ENCODE measurements around the gene HOXA2. TPM values are rescaled to one million over a fixed set of nuclear protein-coding genes. Genes with fewer than 3 reads are reported as not detected.
A peak's percentile ranks its signal among the peaks of the same experiment; 100 is the strongest.

Gene HOXA2
- total and polyA plus RNA-seq, 8 donors: 0.89 to 3.7 (median 1.2) TPM; not detected in 1

DNA sequence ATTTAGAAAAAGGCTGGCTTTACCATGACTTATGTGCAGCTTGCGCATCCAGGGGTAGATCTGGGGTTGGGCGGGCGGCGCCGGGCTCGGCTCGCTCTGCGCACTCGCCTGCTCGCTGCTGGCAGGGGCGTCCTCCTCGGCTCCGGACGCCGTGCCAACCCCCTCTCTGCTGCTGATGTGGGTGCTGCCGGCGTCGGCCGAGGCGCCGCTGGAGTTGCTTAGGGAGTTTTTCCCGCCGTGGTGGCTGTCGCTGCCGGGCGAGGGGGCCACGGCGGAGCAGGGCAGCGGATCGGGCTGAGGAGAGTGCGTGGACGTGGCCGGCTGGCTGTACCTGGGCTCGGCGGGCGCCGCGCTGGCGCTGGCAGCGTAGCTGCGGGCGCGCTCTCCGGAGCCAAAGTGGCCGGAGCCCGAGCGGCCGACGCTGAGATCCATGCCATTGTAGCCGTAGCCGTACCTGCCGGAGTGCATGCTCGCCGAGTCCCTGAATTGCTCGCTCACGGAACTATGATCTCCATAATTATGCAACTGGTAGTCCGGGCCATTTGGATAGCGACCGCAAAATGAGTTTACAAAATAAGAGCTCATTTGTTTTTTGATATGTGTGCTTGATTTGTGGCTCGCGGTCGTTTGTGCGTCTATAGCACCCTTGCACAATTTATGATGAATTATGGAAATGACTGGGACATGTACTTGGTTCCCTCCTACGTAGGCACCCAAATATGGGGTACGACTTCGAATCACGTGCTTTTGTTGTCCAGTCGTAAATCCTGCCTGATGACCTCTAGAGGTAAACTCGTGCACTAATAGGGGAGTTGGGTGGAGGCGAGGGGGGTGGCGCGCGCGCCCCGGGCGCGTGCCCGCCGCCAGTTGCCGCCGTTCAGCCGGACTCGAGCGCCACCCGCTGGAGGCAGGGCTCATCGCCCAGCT lies 40.8 kb upstream of the HOXA2 start, which contains the start of gene HOXA5:
Gene HOXA5, minus strand, starts transcription at position 659 of the 927 bp plus-strand sequence. Its CDS starts 74 bp downstream, at position 585.
- intact Hi-C loops (cut with DNase I; ENCODE audit: low total_unique reads): no loop called here
- H3K9me3 ChIP-seq: peaks cover 0 to 26% (median 0%) of the 10 kb centered on the region in 4 donors
- 12 to 36% (median 15%) methylated on average over 37 to 86 of the region's 86 CpGs for WGBS, 5 donors
- peak; percentile 84 for TF ChIP-seq EP300 (IDR thresholded peaks at IDR 0.05)
- TF ChIP-seq POLR2AphosphoS5 (IDR thresholded peaks at IDR 0.05): peak; percentile 84 to 98 (median 87)
- TF ChIP-seq POLR2A (IDR thresholded peaks at IDR 0.05): peak in 1 of 4 donors; percentile 72
- TF ChIP-seq, protein P1, sequence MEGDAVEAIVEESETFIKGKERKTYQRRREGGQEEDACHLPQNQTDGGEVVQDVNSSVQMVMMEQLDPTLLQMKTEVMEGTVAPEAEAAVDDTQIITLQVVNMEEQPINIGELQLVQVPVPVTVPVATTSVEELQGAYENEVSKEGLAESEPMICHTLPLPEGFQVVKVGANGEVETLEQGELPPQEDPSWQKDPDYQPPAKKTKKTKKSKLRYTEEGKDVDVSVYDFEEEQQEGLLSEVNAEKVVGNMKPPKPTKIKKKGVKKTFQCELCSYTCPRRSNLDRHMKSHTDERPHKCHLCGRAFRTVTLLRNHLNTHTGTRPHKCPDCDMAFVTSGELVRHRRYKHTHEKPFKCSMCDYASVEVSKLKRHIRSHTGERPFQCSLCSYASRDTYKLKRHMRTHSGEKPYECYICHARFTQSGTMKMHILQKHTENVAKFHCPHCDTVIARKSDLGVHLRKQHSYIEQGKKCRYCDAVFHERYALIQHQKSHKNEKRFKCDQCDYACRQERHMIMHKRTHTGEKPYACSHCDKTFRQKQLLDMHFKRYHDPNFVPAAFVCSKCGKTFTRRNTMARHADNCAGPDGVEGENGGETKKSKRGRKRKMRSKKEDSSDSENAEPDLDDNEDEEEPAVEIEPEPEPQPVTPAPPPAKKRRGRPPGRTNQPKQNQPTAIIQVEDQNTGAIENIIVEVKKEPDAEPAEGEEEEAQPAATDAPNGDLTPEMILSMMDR (IDR thresholded peaks at IDR 0.05): peak in 5 of 7 experiments; percentile 30 to 76 (median 71)
- H3K36me3 ChIP-seq: peaks cover 0 to 5% (median 0%) of the 10 kb centered on the region in 4 donors
- peak within 1 kb of the TSS; percentile 87 to 99 (median 94) for H3K27ac ChIP-seq
- H3K4me3 ChIP-seq: peak within 1 kb of the TSS; percentile 54 to 67 (median 64)
- H3K27me3 ChIP-seq: peaks cover 0 to 94% (median 73%) of the 10 kb centered on the region in 3 donors
- DNase-seq: peak; percentile 45 to 96
- H3K4me1 ChIP-seq: peaks cover 7 to 36% (median 19%) of the 10 kb centered on the region in 4 donors

DNA sequence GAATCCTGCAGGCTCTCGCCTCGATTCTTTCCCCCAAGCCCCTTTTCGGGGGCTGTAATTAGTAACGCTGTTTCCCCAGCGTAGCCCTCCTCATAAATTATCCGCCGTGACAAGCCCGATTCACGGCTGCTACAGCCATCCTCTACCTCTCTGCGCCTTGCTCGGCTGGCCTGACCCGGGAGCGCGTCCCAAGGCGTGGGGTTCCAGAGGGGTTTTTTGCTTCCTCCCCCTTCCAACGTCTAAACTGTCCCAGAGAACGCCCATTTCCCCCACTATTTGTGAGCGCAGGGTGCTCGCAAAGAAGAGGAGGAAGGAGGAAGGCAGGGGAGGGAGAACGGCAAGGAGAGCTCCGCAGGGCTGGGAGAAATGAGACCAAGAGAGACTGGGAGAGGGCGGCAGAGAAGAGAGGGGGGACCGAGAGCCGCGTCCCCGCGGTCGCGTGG lies 40.1 kb upstream of the HOXA2 start:
- no peak for TF ChIP-seq EP300 (IDR thresholded peaks at IDR 0.05)
- TF ChIP-seq POLR2AphosphoS5 (IDR thresholded peaks at IDR 0.05): no peak
- no peak for TF ChIP-seq POLR2A (IDR thresholded peaks at IDR 0.05)
- peak overlapping the region; percentile 54 to 67 (median 64) for H3K4me3 ChIP-seq
- H3K9me3 ChIP-seq: peaks cover 0 to 21% (median 0%) of the 10 kb centered on the region in 4 donors
- peak overlapping the region; percentile 87 to 99 (median 94) for H3K27ac ChIP-seq
- 7 to 24% (median 17%) methylated on average over 27 to 29 of the region's 29 CpGs for WGBS, 5 donors
- peaks cover 4 to 36% (median 13%) of the 10 kb centered on the region in 4 donors for H3K4me1 ChIP-seq
- no peak for DNase-seq
- H3K36me3 ChIP-seq: peaks cover 0 to 5% (median 0%) of the 10 kb centered on the region in 4 donors
- intact Hi-C loops (cut with DNase I; ENCODE audit: low total_unique reads): no loop called here
- peaks cover 0 to 94% (median 67%) of the 10 kb centered on the region in 3 donors for H3K27me3 ChIP-seq

DNA sequence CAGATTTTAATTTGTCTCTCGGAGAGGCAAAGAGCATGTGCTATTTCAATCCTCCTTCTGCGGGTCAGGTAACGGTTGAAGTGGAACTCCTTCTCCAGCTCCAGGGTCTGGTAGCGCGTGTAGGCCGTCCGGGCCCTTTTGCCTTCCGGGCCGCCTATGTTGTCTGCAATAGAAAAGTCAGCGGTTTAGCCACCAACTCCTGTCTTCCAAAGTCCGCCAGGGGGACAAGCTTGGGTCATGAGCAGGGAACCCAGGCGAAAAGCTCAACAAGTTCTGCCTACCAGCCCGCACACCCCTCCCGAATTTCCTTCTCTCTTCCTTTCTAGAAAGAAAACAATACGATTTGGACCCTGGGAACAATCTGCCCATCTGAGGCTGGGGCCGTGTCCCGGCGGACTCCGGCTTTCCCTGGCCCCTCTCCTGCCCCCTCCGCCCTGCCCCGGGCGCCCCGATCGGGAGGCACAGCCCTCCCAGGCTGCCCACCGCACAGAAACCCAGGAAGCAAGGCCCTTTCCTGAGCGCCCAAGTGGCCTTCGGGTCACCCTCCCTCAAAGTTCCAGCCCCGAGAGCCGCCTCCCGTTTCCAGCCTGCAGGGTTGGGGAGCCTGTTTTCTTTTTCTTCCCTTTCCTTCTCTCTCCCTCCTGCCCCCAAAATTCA lies 39.6 kb upstream of the HOXA2 start:
- H3K4me3 ChIP-seq: peak overlapping the region; percentile 54 to 67 (median 64)
- peaks cover 0 to 16% (median 0%) of the 10 kb centered on the region in 4 donors for H3K9me3 ChIP-seq
- peak overlapping the region; percentile 87 to 99 (median 94) for H3K27ac ChIP-seq
- no peak for DNase-seq
- peaks cover 0 to 37% (median 8%) of the 10 kb centered on the region in 4 donors for H3K4me1 ChIP-seq
- WGBS, 5 donors: 31 to 42% (median 36%) methylated on average over 25 to 30 of the region's 30 CpGs
- H3K27me3 ChIP-seq: peaks cover 0 to 92% (median 64%) of the 10 kb centered on the region in 3 donors
- intact Hi-C loops (cut with DNase I; ENCODE audit: low total_unique reads): no loop called here
- H3K36me3 ChIP-seq: peaks cover 0 to 5% (median 0%) of the 10 kb centered on the region in 4 donors
- TF ChIP-seq EP300 (IDR thresholded peaks at IDR 0.05) (no peak), POLR2A (IDR thresholded peaks at IDR 0.05) (no peak), POLR2AphosphoS5 (IDR thresholded peaks at IDR 0.05) (no peak)
- TF ChIP-seq, protein P1 (IDR thresholded peaks at IDR 0.05): no peak

DNA sequence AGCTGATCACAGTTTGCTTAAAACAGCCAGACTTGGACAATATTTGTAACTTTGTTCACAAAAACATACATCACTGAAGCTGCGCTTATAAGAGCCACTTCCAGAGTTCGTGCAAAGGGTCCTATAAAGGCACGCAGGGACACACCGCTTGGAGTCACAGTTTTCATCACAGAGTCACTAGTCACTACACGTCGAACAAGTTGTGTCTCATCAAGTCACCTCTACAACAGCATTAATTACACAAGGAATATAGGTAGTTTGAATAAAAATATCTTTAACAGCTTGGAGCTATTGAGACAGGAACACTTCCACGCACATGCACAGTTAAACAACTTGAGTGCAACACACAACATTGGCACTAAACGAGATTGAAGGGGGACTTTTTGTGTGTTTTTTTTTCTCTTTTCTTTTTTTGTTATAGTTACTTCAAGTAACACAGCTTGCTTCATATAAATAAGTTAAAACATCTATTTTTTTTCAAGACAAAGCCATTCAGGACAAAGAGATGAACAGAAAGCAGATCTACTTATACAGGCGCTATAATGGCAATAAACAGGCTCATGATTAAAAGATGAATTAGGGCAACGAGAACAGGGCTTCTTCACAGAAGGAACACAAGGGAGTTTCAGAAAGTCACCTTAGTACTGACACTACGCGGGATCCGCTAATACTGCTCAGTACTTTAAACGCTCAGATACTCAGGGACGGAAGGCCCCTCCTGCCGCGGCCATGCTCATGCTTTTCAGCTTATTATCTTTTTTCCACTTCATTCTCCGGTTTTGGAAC lies 38.8 kb upstream of the HOXA2 start:
- WGBS, 5 donors: 61 to 80% (median 70%) methylated on average over 18 of the region's 18 CpGs
- Histone ChIP-seq H3K4me1 (peaks cover 0 to 44% (median 13%) of the 10 kb centered on the region in 4 donors), H3K36me3 (peaks cover 0 to 5% (median 0%) of the 10 kb centered on the region in 4 donors), H3K27me3 (peaks cover 0 to 92% (median 64%) of the 10 kb centered on the region in 3 donors), H3K4me3 (peak overlapping the region; percentile 54 to 67 (median 64)), H3K9me3 (peaks cover 0 to 16% (median 0%) of the 10 kb centered on the region in 4 donors), H3K27ac (peak overlapping the region; percentile 87 to 99 (median 94))
- no peak for DNase-seq
- intact Hi-C loops (cut with DNase I; ENCODE audit: low total_unique reads): no loop called here
- TF ChIP-seq EP300 (IDR thresholded peaks at IDR 0.05): no peak
- TF ChIP-seq POLR2A (IDR thresholded peaks at IDR 0.05): no peak
- TF ChIP-seq, protein P1 (IDR thresholded peaks at IDR 0.05): no peak
- no peak for TF ChIP-seq POLR2AphosphoS5 (IDR thresholded peaks at IDR 0.05)

Measured in stomach (tissue), 9 donors.